ENCODE measurements around the gene BTG1.
A peak's percentile ranks its signal among the peaks of the same experiment; 100 is the strongest.

Gene BTG1, protein sequence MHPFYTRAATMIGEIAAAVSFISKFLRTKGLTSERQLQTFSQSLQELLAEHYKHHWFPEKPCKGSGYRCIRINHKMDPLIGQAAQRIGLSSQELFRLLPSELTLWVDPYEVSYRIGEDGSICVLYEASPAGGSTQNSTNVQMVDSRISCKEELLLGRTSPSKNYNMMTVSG

DNA sequence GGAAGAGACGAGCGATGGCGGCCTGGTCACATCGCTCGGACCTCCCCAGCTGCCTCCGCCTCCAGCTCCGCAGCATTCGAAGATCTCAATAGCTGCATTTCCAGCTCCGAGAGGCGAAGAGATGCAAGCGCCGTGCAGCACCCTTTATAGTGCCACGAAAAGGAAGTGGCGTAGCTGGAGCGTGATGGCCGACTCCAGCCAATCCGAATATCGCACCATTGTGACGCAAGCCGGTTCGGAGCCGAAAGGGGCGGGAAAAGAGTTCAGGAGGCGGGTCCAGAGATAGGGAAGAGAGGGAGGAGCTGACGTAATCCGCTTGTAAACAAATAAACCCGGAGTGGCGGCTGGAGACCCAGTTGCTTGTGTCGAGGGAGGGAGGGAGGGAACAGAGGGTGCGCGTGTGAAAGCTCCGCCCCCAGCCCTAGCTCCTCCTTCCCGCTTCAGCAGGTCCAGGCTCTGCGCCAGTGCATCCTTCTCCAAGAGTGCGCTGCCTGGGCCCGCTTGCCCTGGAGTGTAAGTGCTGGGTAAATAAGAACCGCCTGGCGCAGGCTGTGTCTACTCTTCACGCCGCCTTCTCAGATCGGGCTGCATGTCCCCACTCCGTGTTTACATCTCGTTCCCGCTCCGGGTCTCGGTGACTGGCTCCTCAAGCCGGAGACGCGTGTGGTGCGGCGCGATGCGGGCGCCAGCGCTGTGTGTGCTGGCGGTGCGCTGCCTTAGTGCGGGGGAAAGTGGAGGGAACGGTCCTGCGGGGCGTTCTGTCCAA is at the start of gene BTG1:
BTG1 (minus strand) TSS at position 116 of the 766 bp plus-strand sequence. CDS start 311 bp downstream, outside the sequence.
- H3K27me3 ChIP-seq (ENCODE audit: insufficient read depth, low read length) = no peaks in the 10 kb centered on the region
- no peak for TF ChIP-seq EZH2 (IDR thresholded peaks at IDR 0.05; ENCODE audit: borderline replicate concordance, low read length)
- TF ChIP-seq, protein P1, sequence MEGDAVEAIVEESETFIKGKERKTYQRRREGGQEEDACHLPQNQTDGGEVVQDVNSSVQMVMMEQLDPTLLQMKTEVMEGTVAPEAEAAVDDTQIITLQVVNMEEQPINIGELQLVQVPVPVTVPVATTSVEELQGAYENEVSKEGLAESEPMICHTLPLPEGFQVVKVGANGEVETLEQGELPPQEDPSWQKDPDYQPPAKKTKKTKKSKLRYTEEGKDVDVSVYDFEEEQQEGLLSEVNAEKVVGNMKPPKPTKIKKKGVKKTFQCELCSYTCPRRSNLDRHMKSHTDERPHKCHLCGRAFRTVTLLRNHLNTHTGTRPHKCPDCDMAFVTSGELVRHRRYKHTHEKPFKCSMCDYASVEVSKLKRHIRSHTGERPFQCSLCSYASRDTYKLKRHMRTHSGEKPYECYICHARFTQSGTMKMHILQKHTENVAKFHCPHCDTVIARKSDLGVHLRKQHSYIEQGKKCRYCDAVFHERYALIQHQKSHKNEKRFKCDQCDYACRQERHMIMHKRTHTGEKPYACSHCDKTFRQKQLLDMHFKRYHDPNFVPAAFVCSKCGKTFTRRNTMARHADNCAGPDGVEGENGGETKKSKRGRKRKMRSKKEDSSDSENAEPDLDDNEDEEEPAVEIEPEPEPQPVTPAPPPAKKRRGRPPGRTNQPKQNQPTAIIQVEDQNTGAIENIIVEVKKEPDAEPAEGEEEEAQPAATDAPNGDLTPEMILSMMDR (IDR thresholded peaks at IDR 0.05; ENCODE audit: low read length) = no peak
- no peak within 1 kb of the TSS for H2AFZ ChIP-seq (ENCODE audit: low read length)
- peaks cover 58% of the 10 kb centered on the region for H3K79me2 ChIP-seq (ENCODE audit: insufficient read depth, low read length)
- peaks cover 57% of the 10 kb centered on the region for H3K4me1 ChIP-seq (ENCODE audit: insufficient read depth, low read length, severe bottlenecking)
- H3K4me3 ChIP-seq (ENCODE audit: low read depth, low read length, poor library complexity, severe bottlenecking) = peak within 1 kb of the TSS; percentile 94
- H3K9me2 ChIP-seq (ENCODE audit: low read depth, low read length) = no peaks in the 10 kb centered on the region
- peaks cover 43% of the 10 kb centered on the region for H3K36me3 ChIP-seq (ENCODE audit: insufficient read depth, low read length)
- no peaks in the 10 kb centered on the region for H3K9me3 ChIP-seq (ENCODE audit: low read length)
- H3K27ac ChIP-seq (ENCODE audit: low read depth, low read length, poor library complexity, severe bottlenecking) = peak within 1 kb of the TSS; percentile 92
- no peaks in the 10 kb centered on the region; the same call in 1 of the 2 replicates for H3F3A ChIP-seq (ENCODE audit: insufficient read depth, low read length)
- H4K20me1 ChIP-seq (ENCODE audit: insufficient read depth, low read length) = no peaks in the 10 kb centered on the region
- peak within 1 kb of the TSS; percentile 96 for H3K9ac ChIP-seq (ENCODE audit: low read length)
- H3K4me2 ChIP-seq (ENCODE audit: low read length) = peak within 1 kb of the TSS; percentile 97

DNA sequence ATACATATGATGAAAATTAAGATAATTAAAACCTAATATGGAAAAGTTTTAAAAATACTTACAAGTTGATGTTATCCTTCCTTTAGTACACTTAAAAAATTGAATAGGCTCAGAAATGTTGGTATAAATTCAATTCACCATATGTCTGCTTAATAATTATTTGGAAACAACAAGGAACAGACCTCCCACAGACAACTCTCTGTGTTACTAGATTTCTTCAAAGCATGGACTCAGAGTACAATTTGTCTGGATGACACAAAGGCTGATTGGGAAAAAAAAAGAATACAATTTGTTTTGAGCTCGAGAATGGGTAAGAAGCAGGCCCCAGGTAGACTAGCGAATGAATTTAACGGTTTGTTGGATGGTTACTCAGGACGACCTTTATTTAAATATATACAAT is 48.9 kb upstream of the BTG1 start:
- no peak overlapping the region for H3K4me2 ChIP-seq (ENCODE audit: low read length)
- H3K79me2 ChIP-seq (ENCODE audit: insufficient read depth, low read length) = no peaks in the 10 kb centered on the region
- H3K9me2 ChIP-seq (ENCODE audit: low read depth, low read length) = no peaks in the 10 kb centered on the region
- no peak overlapping the region for H3K4me3 ChIP-seq (ENCODE audit: low read depth, low read length, poor library complexity, severe bottlenecking)
- no peak for TF ChIP-seq EZH2 (IDR thresholded peaks at IDR 0.05; ENCODE audit: borderline replicate concordance, low read length)
- TF ChIP-seq, protein P1 (IDR thresholded peaks at IDR 0.05; ENCODE audit: low read length) = no peak
- no peaks in the 10 kb centered on the region for H3K27me3 ChIP-seq (ENCODE audit: insufficient read depth, low read length)
- no peaks in the 10 kb centered on the region for H4K20me1 ChIP-seq (ENCODE audit: insufficient read depth, low read length)
- H2AFZ ChIP-seq (ENCODE audit: low read length) = no peak overlapping the region
- H3K36me3 ChIP-seq (ENCODE audit: insufficient read depth, low read length) = no peaks in the 10 kb centered on the region
- no peak overlapping the region for H3K27ac ChIP-seq (ENCODE audit: low read depth, low read length, poor library complexity, severe bottlenecking)
- H3K4me1 ChIP-seq (ENCODE audit: insufficient read depth, low read length, severe bottlenecking) = peaks cover 8% of the 10 kb centered on the region
- no peaks in the 10 kb centered on the region for H3F3A ChIP-seq (ENCODE audit: insufficient read depth, low read length)
- peaks cover 5% of the 10 kb centered on the region for H3K9me3 ChIP-seq (ENCODE audit: low read length)
- H3K9ac ChIP-seq (ENCODE audit: low read length) = no peak overlapping the region

DNA sequence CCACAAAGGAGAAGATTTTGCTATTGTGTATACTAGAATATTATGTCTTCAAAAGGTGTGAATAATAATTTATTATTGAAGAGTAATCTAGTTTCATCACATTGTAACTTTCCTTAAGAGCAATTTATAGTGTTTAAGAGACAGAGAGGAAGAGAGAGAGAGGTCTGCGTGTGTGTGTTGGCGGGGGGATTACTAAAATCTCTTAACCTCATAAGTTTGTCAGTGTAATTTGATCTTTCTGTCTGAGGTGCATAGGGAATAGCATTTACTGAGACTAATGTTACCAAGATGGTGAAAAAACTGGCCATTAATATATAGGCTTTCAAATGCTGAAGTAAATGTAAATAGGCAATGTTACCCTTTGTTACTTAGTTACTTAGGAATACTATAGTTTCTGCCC is 48.2 kb upstream of the BTG1 start:
- H3K4me1 ChIP-seq (ENCODE audit: insufficient read depth, low read length, severe bottlenecking) = peaks cover 8% of the 10 kb centered on the region
- H3F3A ChIP-seq (ENCODE audit: insufficient read depth, low read length) = no peaks in the 10 kb centered on the region
- H3K9me3 ChIP-seq (ENCODE audit: low read length) = peaks cover 5% of the 10 kb centered on the region
- no peaks in the 10 kb centered on the region for H3K36me3 ChIP-seq (ENCODE audit: insufficient read depth, low read length)
- no peaks in the 10 kb centered on the region for H3K79me2 ChIP-seq (ENCODE audit: insufficient read depth, low read length)
- H3K27ac ChIP-seq (ENCODE audit: low read depth, low read length, poor library complexity, severe bottlenecking) = no peak overlapping the region
- no peaks in the 10 kb centered on the region for H3K9me2 ChIP-seq (ENCODE audit: low read depth, low read length)
- H2AFZ ChIP-seq (ENCODE audit: low read length) = no peak overlapping the region
- H3K4me3 ChIP-seq (ENCODE audit: low read depth, low read length, poor library complexity, severe bottlenecking) = no peak overlapping the region
- H3K27me3 ChIP-seq (ENCODE audit: insufficient read depth, low read length) = no peaks in the 10 kb centered on the region
- H3K9ac ChIP-seq (ENCODE audit: low read length) = no peak overlapping the region
- TF ChIP-seq, protein P1 (IDR thresholded peaks at IDR 0.05; ENCODE audit: low read length) = no peak
- TF ChIP-seq EZH2 (IDR thresholded peaks at IDR 0.05; ENCODE audit: borderline replicate concordance, low read length) = no peak
- H4K20me1 ChIP-seq (ENCODE audit: insufficient read depth, low read length) = no peaks in the 10 kb centered on the region
- H3K4me2 ChIP-seq (ENCODE audit: low read length) = no peak overlapping the region
